ENCODE measurements around the gene ACSF3.

The ACSF3 gene

GRCh38 chr16:89194340-89195311 is 101.0 kb downstream of the ACSF3 start:
- no peak for DNase-seq

GRCh38 chr16:89195521-89196171 is 102.0 kb downstream of the ACSF3 start:
- DNase-seq, result no peak

GRCh38 chr16:89197033-89197632 is 103.5 kb downstream of the ACSF3 start:
- DNase-seq, result no peak

- no peak for DNase-seq
Measured at GRCh38 chr16:89197633-89198416, 104.2 kb downstream of the ACSF3 start.

GRCh38 chr16:89198417-89199240 is 105.0 kb downstream of the ACSF3 start:
- no peak for DNase-seq

GRCh38 chr16:89199241-89200123 is 105.8 kb downstream of the ACSF3 start:
- no peak for DNase-seq

GRCh38 chr16:89200124-89200849 is 106.6 kb downstream of the ACSF3 start, which contains the start of gene SLC22A31:
Gene SLC22A31 (minus strand): TSS chr16:89200537. CDS start chr16:89200501, 36 bp downstream.
- DNase-seq, result no peak

GRCh38 chr16:89200850-89201411 is 107.3 kb downstream of the ACSF3 start:
- DNase-seq, result no peak

GRCh38 chr16:89201439-89202377 is 108.1 kb downstream of the ACSF3 start:
- DNase-seq, result peak; percentile 87

GRCh38 chr16:89202422-89203215 is 109.0 kb downstream of the ACSF3 start:
- DNase-seq, result no peak
